RWPE1 (cell line): Measurements from ENCODE around the gene AKT1.

Experiments used
- CTCF ChIA-PET: fragments of 350-600 bp; sonication (Branson Sonifier 250); formaldehyde crosslinking; extraction: SDS; loops from one replicate; lab custom pipeline; 2021; lab: Yijun Ruan, JAX
- POLR2A ChIA-PET: fragments of 400-600 bp; formaldehyde crosslinking; extraction: SDS; loops from one replicate; lab custom pipeline; 2020; ENCODE audit warnings: antibody characterized with exemption; ENCODE audit not compliant: low non-redundant PET; lab: Yijun Ruan, JAX
- DNase-seq: peaks from one replicate; pipeline ENCODE4 v3.0.0; 2012; ENCODE audit warnings: low spot score
- H3K27ac ChIP-seq: fragments of 450-650 bp; 2 replicates; pipeline ENCODE4 v1.5.1; 2017
- CTCF ChIP-seq: fragments of 450-650 bp; conservative IDR thresholded peaks from 2 replicates; pipeline ENCODE4 v1.5.1; 2017; ENCODE audit warnings: low read depth, mild to moderate bottlenecking

AKT1 gene

GRCh38 chr14:104738375-104739019 is 57.1 kb downstream of the AKT1 start:
- no peak for TF ChIP-seq CTCF
- peak overlapping the region; percentile 37 for H3K27ac ChIP-seq
- DNase-seq, result no peak
- CTCF ChIA-PET, result interaction anchor here (0.8 to 1.1 kb wide), 2 partner anchors 88 to 91 kb away, joined by 4 to 8 read pairs; no protein-coding TSS in a partner anchor
- POLR2A ChIA-PET, result no interaction called here

DNA sequence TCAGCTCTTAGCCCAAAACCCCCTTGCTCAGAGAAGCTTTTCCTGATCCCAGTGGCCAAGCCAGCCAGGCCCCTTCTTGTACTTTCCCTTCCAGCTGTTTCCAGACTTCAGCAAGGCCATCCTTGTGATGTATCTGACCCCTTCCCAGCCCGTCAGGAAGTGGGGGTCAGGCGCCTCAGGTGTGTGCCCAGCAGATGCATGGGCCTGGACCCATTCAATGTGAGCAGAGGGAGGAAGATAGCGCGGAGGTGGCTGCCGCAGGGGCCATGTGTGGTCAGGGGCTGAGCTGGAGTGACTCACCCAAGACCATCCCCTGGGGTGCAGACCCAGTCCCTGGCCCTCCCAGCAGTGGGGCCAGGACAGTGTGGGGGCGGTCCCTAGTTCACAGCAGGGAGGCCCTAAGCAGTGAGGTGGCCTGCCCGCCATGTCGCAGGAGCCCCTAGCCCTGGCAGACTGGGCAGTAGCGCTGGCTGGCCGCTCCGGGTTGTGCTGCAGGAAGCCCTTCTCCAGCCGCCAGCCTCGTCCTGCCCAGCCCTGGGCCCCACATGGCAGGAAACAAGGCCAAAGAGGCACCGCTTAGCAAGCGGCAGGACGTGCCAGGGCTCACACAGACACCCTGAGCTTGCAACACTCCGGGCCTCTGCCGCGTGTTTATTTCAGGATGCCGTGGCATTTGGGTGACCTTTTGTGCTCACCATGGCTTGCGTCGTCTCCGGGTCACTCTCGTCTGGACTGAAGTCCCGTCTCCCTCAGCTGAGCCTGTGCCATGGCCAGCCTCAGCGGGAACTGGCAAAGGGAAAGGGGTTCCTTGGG is 59.5 kb downstream of the AKT1 start:
- H3K27ac ChIP-seq, result peak overlapping the region; percentile 99
- TF ChIP-seq CTCF, result no peak
- DNase-seq, result no peak
- ChIA-PET POLR2A (interaction anchor here (1.0 kb wide), 2 partner anchors 11 to 19 kb away, joined by 3 to 4 read pairs; no protein-coding TSS in a partner anchor), CTCF (interaction anchor here (0.6 to 2.0 kb wide), 3 partner anchors 9 to 13 kb away, joined by 4 to 9 read pairs (median 7); partner anchors contain the start of gene ADSS1)

DNA sequence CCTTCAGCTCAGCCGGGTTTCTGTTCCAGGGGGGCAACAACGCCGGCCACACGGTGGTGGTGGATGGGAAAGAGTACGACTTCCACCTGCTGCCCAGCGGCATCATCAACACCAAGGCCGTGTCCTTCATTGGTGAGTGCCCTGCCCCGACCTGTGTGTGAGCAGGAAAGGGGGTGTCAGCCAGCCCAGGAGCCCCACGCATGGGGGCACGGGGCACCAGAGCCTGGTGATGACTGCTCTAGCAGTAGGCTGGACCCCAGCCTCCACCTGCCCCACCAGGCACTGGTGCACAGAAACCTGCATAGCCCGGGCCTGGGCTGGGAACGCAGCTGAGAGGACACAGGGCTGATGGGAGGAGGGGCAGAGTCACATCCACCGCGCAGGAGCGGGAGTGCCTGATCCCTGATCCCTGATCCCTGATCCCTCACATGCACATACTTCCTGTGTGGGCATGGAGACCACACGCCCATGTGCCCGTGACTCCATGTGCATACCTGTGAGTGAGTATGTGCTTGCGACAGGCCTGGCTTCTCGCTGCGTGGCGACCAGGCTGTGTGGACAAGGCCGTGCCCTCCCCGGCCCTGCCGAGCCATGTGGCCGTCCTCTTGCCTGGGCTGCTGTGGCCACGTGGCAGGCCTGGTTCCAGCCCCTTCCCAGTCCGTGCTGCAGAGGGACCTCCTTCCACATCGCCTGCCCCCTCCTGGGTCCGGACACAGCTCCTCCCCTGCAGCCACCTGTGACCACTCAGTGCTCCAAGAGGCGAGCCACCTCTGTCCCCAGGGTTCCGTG is 60.4 kb downstream of the AKT1 start:
- POLR2A ChIA-PET, result no interaction called here
- no peak for TF ChIP-seq CTCF
- CTCF ChIA-PET, result interaction anchor here (1.7 to 2.0 kb wide), 2 partner anchors 9 to 12 kb away, joined by 7 to 9 read pairs; partner anchors contain the start of gene ADSS1
- H3K27ac ChIP-seq, result peak overlapping the region; percentile 99
- DNase-seq, result no peak

- ChIA-PET CTCF (no interaction called here), POLR2A (no interaction called here)
- no peak for TF ChIP-seq CTCF
- no peak for DNase-seq
- peak overlapping the region; percentile 99 for H3K27ac ChIP-seq
Measured at GRCh38 chr14:104734601-104734990, 61.0 kb downstream of the AKT1 start.

DNA sequence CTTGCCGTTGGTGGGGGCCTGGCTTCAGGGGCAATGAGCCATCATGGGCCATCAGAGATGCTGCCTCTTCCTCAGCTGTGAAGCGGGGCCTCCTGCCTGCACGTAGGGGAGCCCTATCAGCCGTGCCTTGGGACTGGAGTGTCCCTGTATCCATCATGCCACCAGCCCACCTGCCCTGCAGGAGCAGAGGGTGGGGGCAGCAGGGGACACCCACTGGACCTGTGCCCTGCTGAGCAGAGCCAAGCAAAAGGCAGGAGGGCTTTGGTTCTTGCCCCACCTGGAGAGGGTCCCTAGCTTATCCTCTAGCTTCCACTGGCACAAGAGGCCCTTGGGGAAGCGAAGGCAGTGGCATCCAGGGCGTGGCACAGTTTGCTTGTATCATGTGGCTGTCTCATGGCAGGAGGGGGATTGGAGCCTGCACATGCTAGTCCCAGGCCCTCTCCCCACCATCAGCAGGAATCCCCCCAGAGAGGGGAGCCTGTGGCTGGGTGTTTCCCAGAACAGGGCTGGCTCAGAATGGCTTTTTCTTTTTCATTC is 61.4 kb downstream of the AKT1 start:
- DNase-seq, result no peak
- ChIA-PET CTCF (interaction anchor here (2.0 kb wide), 1 partner anchor 11 kb away, joined by 8 read pairs; the partner anchor contains the start of gene ADSS1), POLR2A (no interaction called here)
- TF ChIP-seq CTCF, result no peak
- peak overlapping the region; percentile 99 for H3K27ac ChIP-seq
